Measurements from ENCODE around the gene TOP1. TPM values are rescaled to one million over a fixed set of nuclear protein-coding genes. Genes with fewer than 3 reads are reported as not detected.

The TOP1 gene
- total RNA-seq, 1 donor from 2014 or later = 102 TPM

- H3K27me3 Mint-ChIP-seq (ENCODE audit: low read depth) = no peaks in the 10 kb centered on the region
- H3K36me3 Mint-ChIP-seq (ENCODE audit: low read depth) = peaks cover 19% of the 10 kb centered on the region
- no peak for DNase-seq (ENCODE audit: low read depth, low spot score)
- H3K4me3 Mint-ChIP-seq = no peak overlapping the region
- TF ChIP-seq CTCF (conservative IDR thresholded peaks at IDR 0.05) = no peak
- H3K27ac Mint-ChIP-seq (ENCODE audit: unreplicated experiment) = no peak overlapping the region
- H3K4me1 Mint-ChIP-seq = peaks cover 4% of the 10 kb centered on the region
- H3K9me3 Mint-ChIP-seq = no peaks in the 10 kb centered on the region
Measured at GRCh38 chr20:41081276-41081814, 52.7 kb downstream of the TOP1 start.

- no peak for DNase-seq (ENCODE audit: low read depth, low spot score)
- Mint-ChIP-seq H3K27ac (ENCODE audit: unreplicated experiment) (no peak overlapping the region), H3K4me1 (peaks cover 4% of the 10 kb centered on the region), H3K9me3 (no peaks in the 10 kb centered on the region), H3K36me3 (ENCODE audit: low read depth) (peaks cover 18% of the 10 kb centered on the region), H3K4me3 (no peak overlapping the region), H3K27me3 (ENCODE audit: low read depth) (no peaks in the 10 kb centered on the region)
- TF ChIP-seq CTCF (conservative IDR thresholded peaks at IDR 0.05) = no peak
Measured at GRCh38 chr20:41082306-41082705, 53.7 kb downstream of the TOP1 start.

GRCh38 chr20:41085606-41086005, 57.0 kb downstream of the TOP1 start:
- Mint-ChIP-seq H3K27me3 (ENCODE audit: low read depth) (no peaks in the 10 kb centered on the region), H3K4me1 (peaks cover 4% of the 10 kb centered on the region), H3K9me3 (no peaks in the 10 kb centered on the region), H3K36me3 (ENCODE audit: low read depth) (peaks cover 30% of the 10 kb centered on the region), H3K4me3 (no peak overlapping the region), H3K27ac (ENCODE audit: unreplicated experiment) (no peak overlapping the region)
- no peak for DNase-seq (ENCODE audit: low read depth, low spot score)
- TF ChIP-seq CTCF (conservative IDR thresholded peaks at IDR 0.05) = no peak

GRCh38 chr20:41086402-41087324, 58.0 kb downstream of the TOP1 start:
- no peak for TF ChIP-seq CTCF (conservative IDR thresholded peaks at IDR 0.05)
- no peak overlapping the region for H3K4me3 Mint-ChIP-seq
- H3K36me3 Mint-ChIP-seq (ENCODE audit: low read depth) = peaks cover 26% of the 10 kb centered on the region
- H3K9me3 Mint-ChIP-seq = no peaks in the 10 kb centered on the region
- H3K4me1 Mint-ChIP-seq = peaks cover 1% of the 10 kb centered on the region
- no peak for DNase-seq (ENCODE audit: low read depth, low spot score)
- no peaks in the 10 kb centered on the region for H3K27me3 Mint-ChIP-seq (ENCODE audit: low read depth)
- no peak overlapping the region for H3K27ac Mint-ChIP-seq (ENCODE audit: unreplicated experiment)

- Mint-ChIP-seq H3K27me3 (ENCODE audit: low read depth) (no peaks in the 10 kb centered on the region), H3K36me3 (ENCODE audit: low read depth) (peaks cover 29% of the 10 kb centered on the region), H3K4me1 (no peaks in the 10 kb centered on the region), H3K4me3 (no peak overlapping the region), H3K27ac (ENCODE audit: unreplicated experiment) (no peak overlapping the region), H3K9me3 (no peaks in the 10 kb centered on the region)
- no peak for TF ChIP-seq CTCF (conservative IDR thresholded peaks at IDR 0.05)
- no peak for DNase-seq (ENCODE audit: low read depth, low spot score)
Measured at GRCh38 chr20:41087325-41087685, 58.7 kb downstream of the TOP1 start.

Data from neural crest cell (in vitro differentiated cells).